SK-N-SH treated with all-trans-retinoic acid at 6 μM for 48 hours (cell line): ENCODE measurements around the gene ARHGAP11B.

Experiments
- ATAC-seq: fragments of 200-7000 bp; cut with Tn5 transposase; 3 replicates; pipeline ENCODE4 v1.9.1; 2020; ENCODE audit warnings: mild to moderate bottlenecking, moderate library complexity
- ARNTL ChIP-seq: fragments of 450-650 bp; formaldehyde crosslinking; IDR thresholded peaks from 2 replicates; pipeline ENCODE4 v1.5.0; 2020; ENCODE audit warnings: low read depth, mild to moderate bottlenecking, moderate library complexity, borderline replicate concordance
- BACH2 ChIP-seq: fragments of 250-450 bp; sonication (Bioruptor Pico); IDR thresholded peaks from 2 replicates; pipeline ENCODE4 v1.9.0; 2021; ENCODE audit warnings: mild to moderate bottlenecking, borderline replicate concordance
- CSDC2 ChIP-seq: fragments of 250-450 bp; sonication (Bioruptor Pico); IDR thresholded peaks from 2 replicates; pipeline ENCODE4 v1.5.0; 2020; ENCODE audit warnings: mild to moderate bottlenecking, moderate library complexity
- CSRNP3 ChIP-seq: fragments of 250-450 bp; sonication (Bioruptor Pico); IDR thresholded peaks from 2 replicates; pipeline ENCODE4 v1.5.1; 2021; ENCODE audit warnings: mild to moderate bottlenecking, moderate library complexity
- ESRRG ChIP-seq: fragments of 250-450 bp; sonication (Bioruptor Pico); IDR thresholded peaks from 2 replicates; pipeline ENCODE4 v1.6.1; 2021; ENCODE audit warnings: mild to moderate bottlenecking
- GLIS3 ChIP-seq: fragments of 250-450 bp; sonication (Bioruptor Pico); IDR thresholded peaks from 2 replicates; pipeline ENCODE4 v1.5.0; 2020; ENCODE audit warnings: mild to moderate bottlenecking, moderate library complexity
- ISL1 ChIP-seq: fragments of 250-450 bp; sonication (Bioruptor Pico); IDR thresholded peaks from 2 replicates; pipeline ENCODE4 v2.1.2; 2022; ENCODE audit warnings: mild to moderate bottlenecking, moderate library complexity
- OSR1 ChIP-seq: fragments of 250-450 bp; sonication (Bioruptor Pico); IDR thresholded peaks from 2 replicates; pipeline ENCODE4 v1.8.0; 2022; ENCODE audit warnings: moderate library complexity, mild to moderate bottlenecking, inconsistent platforms
- PPARA ChIP-seq: fragments of 250-450 bp; sonication (Bioruptor Pico); IDR thresholded peaks from 2 replicates; pipeline ENCODE4 v1.5.0; 2020; ENCODE audit warnings: mild to moderate bottlenecking, borderline replicate concordance
- RARB ChIP-seq: fragments of 250-450 bp; sonication (Bioruptor Pico); IDR thresholded peaks from 2 replicates; pipeline ENCODE4 v1.8.0; 2021; ENCODE audit warnings: mild to moderate bottlenecking, moderate library complexity
- SNAI2 ChIP-seq: fragments of 250-450 bp; sonication (Bioruptor Pico); IDR thresholded peaks from 2 replicates; pipeline ENCODE4 v1.5.0; 2020; ENCODE audit warnings: mild to moderate bottlenecking, moderate library complexity
- TCF4 ChIP-seq: fragments of 250-450 bp; sonication (Bioruptor Pico); IDR thresholded peaks from 2 replicates; pipeline ENCODE4 v1.8.0; 2021; ENCODE audit warnings: mild to moderate bottlenecking, moderate library complexity, borderline replicate concordance
- TOX ChIP-seq: fragments of 250-450 bp; sonication (Bioruptor Pico); IDR thresholded peaks from 2 replicates; pipeline ENCODE4 v1.8.0; 2021; ENCODE audit warnings: mild to moderate bottlenecking, moderate library complexity, borderline replicate concordance
- ZC3H10 ChIP-seq: fragments of 250-450 bp; sonication (Bioruptor Pico); IDR thresholded peaks from 2 replicates; pipeline ENCODE4 v1.5.1; 2021; ENCODE audit warnings: mild to moderate bottlenecking, moderate library complexity
- ZFP3 ChIP-seq: fragments of 250-450 bp; sonication (Bioruptor Pico); IDR thresholded peaks from 2 replicates; pipeline ENCODE4 v1.5.0; 2020; ENCODE audit warnings: mild to moderate bottlenecking, moderate library complexity
- ZFP30 ChIP-seq: fragments of 450-650 bp; formaldehyde crosslinking; IDR thresholded peaks from 2 replicates; pipeline ENCODE4 v1.5.0; 2022; ENCODE audit warnings: mild to moderate bottlenecking, moderate library complexity
- ZNF565 ChIP-seq: fragments of 450-650 bp; formaldehyde crosslinking; conservative IDR thresholded peaks from 2 replicates; pipeline ENCODE4 v1.5.0; 2020; ENCODE audit warnings: low read depth, mild to moderate bottlenecking, moderate library complexity
- ZNF70 ChIP-seq: fragments of 450-650 bp; formaldehyde crosslinking; IDR thresholded peaks from 2 replicates; pipeline ENCODE4 v1.5.0; 2020; ENCODE audit warnings: mild to moderate bottlenecking, moderate library complexity
- ZNF8 ChIP-seq: fragments of 450-650 bp; formaldehyde crosslinking; IDR thresholded peaks from 2 replicates; pipeline ENCODE4 v1.5.0; 2020; ENCODE audit warnings: mild to moderate bottlenecking, moderate library complexity
- TF ChIP-seq, protein P1 (sequence below): fragments of 250-450 bp; sonication (Bioruptor Pico); IDR thresholded peaks from 2 replicates; pipeline ENCODE4 v1.8.0; 2021; ENCODE audit warnings: low read depth, mild to moderate bottlenecking, moderate library complexity, borderline replicate concordance
- TF ChIP-seq, protein P2 (sequence below): fragments of 250-450 bp; sonication (Bioruptor Pico); IDR thresholded peaks from 2 replicates; pipeline ENCODE4 v1.5.1; 2020; ENCODE audit warnings: low read depth, mild to moderate bottlenecking, moderate library complexity
- TF ChIP-seq, protein P3 (sequence below): fragments of 250-450 bp; sonication (Bioruptor Pico); IDR thresholded peaks from 2 replicates; pipeline ENCODE4 v1.8.0; 2020; ENCODE audit warnings: mild to moderate bottlenecking, moderate library complexity, borderline replicate concordance
- TF ChIP-seq, protein P4 (sequence below): fragments of 250-450 bp; sonication (Bioruptor Pico); IDR thresholded peaks from 2 replicates; pipeline ENCODE4 v1.5.0; 2020; ENCODE audit warnings: mild to moderate bottlenecking, moderate library complexity

The ARHGAP11B gene

GRCh38 chr15:30670056-30670455, 44.1 kb downstream of the ARHGAP11B start:
- TF ChIP-seq ESRRG (CRISPR knock-in tag) (no peak), ARNTL (CRISPR knock-in tag) (no peak), GLIS3 (CRISPR knock-in tag) (no peak), TOX (CRISPR knock-in tag) (no peak), ZFP30 (CRISPR knock-in tag) (no peak), BACH2 (CRISPR knock-in tag) (no peak), ZNF565 (no peak), ZNF70 (CRISPR knock-in tag) (no peak), CSRNP3 (CRISPR knock-in tag) (no peak), ZFP3 (no peak), ZC3H10 (CRISPR knock-in tag) (no peak), TCF4 (no peak)
- TF ChIP-seq, protein P1, sequence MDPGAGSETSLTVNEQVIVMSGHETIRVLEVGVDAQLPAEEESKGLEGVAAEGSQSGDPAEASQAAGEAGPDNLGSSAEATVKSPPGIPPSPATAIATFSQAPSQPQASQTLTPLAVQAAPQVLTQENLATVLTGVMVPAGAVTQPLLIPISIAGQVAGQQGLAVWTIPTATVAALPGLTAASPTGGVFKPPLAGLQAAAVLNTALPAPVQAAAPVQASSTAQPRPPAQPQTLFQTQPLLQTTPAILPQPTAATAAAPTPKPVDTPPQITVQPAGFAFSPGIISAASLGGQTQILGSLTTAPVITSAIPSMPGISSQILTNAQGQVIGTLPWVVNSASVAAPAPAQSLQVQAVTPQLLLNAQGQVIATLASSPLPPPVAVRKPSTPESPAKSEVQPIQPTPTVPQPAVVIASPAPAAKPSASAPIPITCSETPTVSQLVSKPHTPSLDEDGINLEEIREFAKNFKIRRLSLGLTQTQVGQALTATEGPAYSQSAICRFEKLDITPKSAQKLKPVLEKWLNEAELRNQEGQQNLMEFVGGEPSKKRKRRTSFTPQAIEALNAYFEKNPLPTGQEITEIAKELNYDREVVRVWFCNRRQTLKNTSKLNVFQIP, result no peak
- TF ChIP-seq, protein P2, sequence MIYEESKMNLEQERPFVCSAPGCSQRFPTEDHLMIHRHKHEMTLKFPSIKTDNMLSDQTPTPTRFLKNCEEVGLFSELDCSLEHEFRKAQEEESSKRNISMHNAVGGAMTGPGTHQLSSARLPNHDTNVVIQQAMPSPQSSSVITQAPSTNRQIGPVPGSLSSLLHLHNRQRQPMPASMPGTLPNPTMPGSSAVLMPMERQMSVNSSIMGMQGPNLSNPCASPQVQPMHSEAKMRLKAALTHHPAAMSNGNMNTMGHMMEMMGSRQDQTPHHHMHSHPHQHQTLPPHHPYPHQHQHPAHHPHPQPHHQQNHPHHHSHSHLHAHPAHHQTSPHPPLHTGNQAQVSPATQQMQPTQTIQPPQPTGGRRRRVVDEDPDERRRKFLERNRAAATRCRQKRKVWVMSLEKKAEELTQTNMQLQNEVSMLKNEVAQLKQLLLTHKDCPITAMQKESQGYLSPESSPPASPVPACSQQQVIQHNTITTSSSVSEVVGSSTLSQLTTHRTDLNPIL, result no peak
- TF ChIP-seq, protein P3, sequence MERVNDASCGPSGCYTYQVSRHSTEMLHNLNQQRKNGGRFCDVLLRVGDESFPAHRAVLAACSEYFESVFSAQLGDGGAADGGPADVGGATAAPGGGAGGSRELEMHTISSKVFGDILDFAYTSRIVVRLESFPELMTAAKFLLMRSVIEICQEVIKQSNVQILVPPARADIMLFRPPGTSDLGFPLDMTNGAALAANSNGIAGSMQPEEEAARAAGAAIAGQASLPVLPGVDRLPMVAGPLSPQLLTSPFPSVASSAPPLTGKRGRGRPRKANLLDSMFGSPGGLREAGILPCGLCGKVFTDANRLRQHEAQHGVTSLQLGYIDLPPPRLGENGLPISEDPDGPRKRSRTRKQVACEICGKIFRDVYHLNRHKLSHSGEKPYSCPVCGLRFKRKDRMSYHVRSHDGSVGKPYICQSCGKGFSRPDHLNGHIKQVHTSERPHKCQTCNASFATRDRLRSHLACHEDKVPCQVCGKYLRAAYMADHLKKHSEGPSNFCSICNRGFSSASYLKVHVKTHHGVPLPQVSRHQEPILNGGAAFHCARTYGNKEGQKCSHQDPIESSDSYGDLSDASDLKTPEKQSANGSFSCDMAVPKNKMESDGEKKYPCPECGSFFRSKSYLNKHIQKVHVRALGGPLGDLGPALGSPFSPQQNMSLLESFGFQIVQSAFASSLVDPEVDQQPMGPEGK (CRISPR knock-in tag), result no peak
- no peak for ATAC-seq

- ATAC-seq, result no peak
- TF ChIP-seq, protein P2, result no peak
- TF ChIP-seq, protein P4, sequence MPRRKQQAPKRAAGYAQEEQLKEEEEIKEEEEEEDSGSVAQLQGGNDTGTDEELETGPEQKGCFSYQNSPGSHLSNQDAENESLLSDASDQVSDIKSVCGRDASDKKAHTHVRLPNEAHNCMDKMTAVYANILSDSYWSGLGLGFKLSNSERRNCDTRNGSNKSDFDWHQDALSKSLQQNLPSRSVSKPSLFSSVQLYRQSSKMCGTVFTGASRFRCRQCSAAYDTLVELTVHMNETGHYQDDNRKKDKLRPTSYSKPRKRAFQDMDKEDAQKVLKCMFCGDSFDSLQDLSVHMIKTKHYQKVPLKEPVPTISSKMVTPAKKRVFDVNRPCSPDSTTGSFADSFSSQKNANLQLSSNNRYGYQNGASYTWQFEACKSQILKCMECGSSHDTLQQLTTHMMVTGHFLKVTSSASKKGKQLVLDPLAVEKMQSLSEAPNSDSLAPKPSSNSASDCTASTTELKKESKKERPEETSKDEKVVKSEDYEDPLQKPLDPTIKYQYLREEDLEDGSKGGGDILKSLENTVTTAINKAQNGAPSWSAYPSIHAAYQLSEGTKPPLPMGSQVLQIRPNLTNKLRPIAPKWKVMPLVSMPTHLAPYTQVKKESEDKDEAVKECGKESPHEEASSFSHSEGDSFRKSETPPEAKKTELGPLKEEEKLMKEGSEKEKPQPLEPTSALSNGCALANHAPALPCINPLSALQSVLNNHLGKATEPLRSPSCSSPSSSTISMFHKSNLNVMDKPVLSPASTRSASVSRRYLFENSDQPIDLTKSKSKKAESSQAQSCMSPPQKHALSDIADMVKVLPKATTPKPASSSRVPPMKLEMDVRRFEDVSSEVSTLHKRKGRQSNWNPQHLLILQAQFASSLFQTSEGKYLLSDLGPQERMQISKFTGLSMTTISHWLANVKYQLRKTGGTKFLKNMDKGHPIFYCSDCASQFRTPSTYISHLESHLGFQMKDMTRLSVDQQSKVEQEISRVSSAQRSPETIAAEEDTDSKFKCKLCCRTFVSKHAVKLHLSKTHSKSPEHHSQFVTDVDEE (CRISPR knock-in tag), result no peak
- no peak for TF ChIP-seq GLIS3 (CRISPR knock-in tag)
- no peak for TF ChIP-seq SNAI2 (CRISPR knock-in tag)
- TF ChIP-seq ZNF565, result no peak
- TF ChIP-seq ZNF70 (CRISPR knock-in tag), result no peak
- TF ChIP-seq OSR1, result no peak
- no peak for TF ChIP-seq CSDC2
- no peak for TF ChIP-seq ZC3H10 (CRISPR knock-in tag)
- no peak for TF ChIP-seq ARNTL (CRISPR knock-in tag)
- no peak for TF ChIP-seq ZFP30 (CRISPR knock-in tag)
- no peak for TF ChIP-seq ISL1
- TF ChIP-seq, protein P1, result no peak
- no peak for TF ChIP-seq BACH2 (CRISPR knock-in tag)
- TF ChIP-seq RARB (CRISPR knock-in tag), result no peak
- no peak for TF ChIP-seq TCF4
- TF ChIP-seq, protein P3 (CRISPR knock-in tag), result no peak
- TF ChIP-seq PPARA (CRISPR knock-in tag), result no peak
- TF ChIP-seq ZNF8 (CRISPR knock-in tag), result no peak
Measured at GRCh38 chr15:30671309-30671708, 45.4 kb downstream of the ARHGAP11B start.
